BE2C (cell line): ENCODE measurements around the gene AGAP3.
A peak's percentile ranks its signal among the peaks of the same experiment; 100 is the strongest.

Experiments used
- DNase-seq: peaks from one replicate; pipeline ENCODE4 v3.0.0-alpha.2; 2020
- H3K27me3 ChIP-seq: fragments of 250-450 bp; sonication (Bioruptor Pico); 2 replicates; pipeline ENCODE4 v1.5.1; 2020; ENCODE audit warnings: mild to moderate bottlenecking
- H3K36me3 ChIP-seq: fragments of 250-450 bp; sonication (Bioruptor Pico); 2 replicates; pipeline ENCODE4 v1.5.1; 2020; ENCODE audit warnings: mild to moderate bottlenecking
- H3K4me1 ChIP-seq: fragments of 250-450 bp; sonication (Bioruptor Pico); 2 replicates; pipeline ENCODE4 v1.5.1; 2020
- H3K4me3 ChIP-seq: 2 replicates; pipeline ENCODE4 v1.5.1; 2011; ENCODE audit warnings: low read depth, low read length
- H3K9me3 ChIP-seq: fragments of 250-450 bp; sonication (Bioruptor Pico); 2 replicates; pipeline ENCODE4 v1.5.1; 2020
- TF ChIP-seq, protein P1 (sequence below): IDR thresholded peaks from 2 replicates; pipeline ENCODE4 v1.5.1; 2012; ENCODE audit warnings: mild to moderate bottlenecking, low read depth, low read length

Gene AGAP3

GRCh38 chr7:151060416-151061212 is 25.7 kb upstream of the AGAP3 start:
- H3K9me3 ChIP-seq, result no peaks in the 10 kb centered on the region
- TF ChIP-seq, protein P1, sequence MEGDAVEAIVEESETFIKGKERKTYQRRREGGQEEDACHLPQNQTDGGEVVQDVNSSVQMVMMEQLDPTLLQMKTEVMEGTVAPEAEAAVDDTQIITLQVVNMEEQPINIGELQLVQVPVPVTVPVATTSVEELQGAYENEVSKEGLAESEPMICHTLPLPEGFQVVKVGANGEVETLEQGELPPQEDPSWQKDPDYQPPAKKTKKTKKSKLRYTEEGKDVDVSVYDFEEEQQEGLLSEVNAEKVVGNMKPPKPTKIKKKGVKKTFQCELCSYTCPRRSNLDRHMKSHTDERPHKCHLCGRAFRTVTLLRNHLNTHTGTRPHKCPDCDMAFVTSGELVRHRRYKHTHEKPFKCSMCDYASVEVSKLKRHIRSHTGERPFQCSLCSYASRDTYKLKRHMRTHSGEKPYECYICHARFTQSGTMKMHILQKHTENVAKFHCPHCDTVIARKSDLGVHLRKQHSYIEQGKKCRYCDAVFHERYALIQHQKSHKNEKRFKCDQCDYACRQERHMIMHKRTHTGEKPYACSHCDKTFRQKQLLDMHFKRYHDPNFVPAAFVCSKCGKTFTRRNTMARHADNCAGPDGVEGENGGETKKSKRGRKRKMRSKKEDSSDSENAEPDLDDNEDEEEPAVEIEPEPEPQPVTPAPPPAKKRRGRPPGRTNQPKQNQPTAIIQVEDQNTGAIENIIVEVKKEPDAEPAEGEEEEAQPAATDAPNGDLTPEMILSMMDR, result peak; percentile 12
- peak; percentile 56 for DNase-seq
- H3K36me3 ChIP-seq, result peaks cover 23% of the 10 kb centered on the region
- H3K4me1 ChIP-seq, result peaks cover 22% of the 10 kb centered on the region
- peak overlapping the region; percentile 94 for H3K4me3 ChIP-seq
- no peaks in the 10 kb centered on the region for H3K27me3 ChIP-seq

- H3K4me1 ChIP-seq, result peaks cover 22% of the 10 kb centered on the region
- peak overlapping the region; percentile 94 for H3K4me3 ChIP-seq
- no peaks in the 10 kb centered on the region for H3K9me3 ChIP-seq
- no peak for DNase-seq
- TF ChIP-seq, protein P1, result no peak; the same call in 1 of the 2 replicates
- peaks cover 31% of the 10 kb centered on the region for H3K36me3 ChIP-seq
- H3K27me3 ChIP-seq, result no peaks in the 10 kb centered on the region
Observed at GRCh38 chr7:151061213-151062110, 24.8 kb upstream of the AGAP3 start.

- Histone ChIP-seq H3K36me3 (peaks cover 37% of the 10 kb centered on the region), H3K9me3 (no peaks in the 10 kb centered on the region), H3K4me1 (peaks cover 21% of the 10 kb centered on the region), H3K4me3 (peak overlapping the region; percentile 94), H3K27me3 (no peaks in the 10 kb centered on the region)
- TF ChIP-seq, protein P1, result no peak
- DNase-seq, result no peak
Observed at GRCh38 chr7:151062111-151062398, 24.2 kb upstream of the AGAP3 start.

- H3K4me3 ChIP-seq, result peak overlapping the region; percentile 94
- peaks cover 19% of the 10 kb centered on the region for H3K4me1 ChIP-seq
- TF ChIP-seq, protein P1, result 0 out of 2 replicates have a peak, but pooled peaks have one; percentile 2
- DNase-seq, result peak; percentile 95
- peaks cover 42% of the 10 kb centered on the region for H3K36me3 ChIP-seq
- H3K9me3 ChIP-seq, result no peaks in the 10 kb centered on the region
- no peaks in the 10 kb centered on the region for H3K27me3 ChIP-seq
Observed at GRCh38 chr7:151062399-151063211, 23.7 kb upstream of the AGAP3 start.

GRCh38 chr7:151063212-151063561 is 23.1 kb upstream of the AGAP3 start:
- Histone ChIP-seq H3K36me3 (peaks cover 48% of the 10 kb centered on the region), H3K4me1 (peaks cover 19% of the 10 kb centered on the region), H3K27me3 (no peaks in the 10 kb centered on the region), H3K9me3 (no peaks in the 10 kb centered on the region), H3K4me3 (peak overlapping the region; percentile 94)
- TF ChIP-seq, protein P1, result no peak
- no peak for DNase-seq
